PC-9 (cell line): ENCODE data around the gene METAP2. TPM values are rescaled to one million over a fixed set of nuclear protein-coding genes. Genes with fewer than 3 reads are reported as not detected.
"Not testable (repeated sequence)": the region's sequence is repeated elsewhere in the genome, so short reads cannot be mapped to it uniquely, and the experiment has no call there.

Source experiments
- BruUV-seq: library from RNA; stranded (reverse); fragments of 400-500 nt; replicated peaks from 2 replicates; lab custom pipeline; 2021; lab: Mats Ljungman, UMichigan
- CTCF ChIA-PET: fragments of 300-600 bp; sonication (Branson Sonifier 250); formaldehyde crosslinking; loops from one replicate; lab custom pipeline; 2022; ENCODE audit warnings: antibody characterized with exemption; lab: Charles Lee
- POLR2A ChIA-PET: fragments of 300-600 bp; sonication (Branson Sonifier 250); formaldehyde crosslinking; loops from one replicate; lab custom pipeline; 2022; ENCODE audit warnings: antibody characterized with exemption; ENCODE audit not compliant: unreplicated experiment; lab: Charles Lee
- DNase-seq, 2 experiments: peaks; one replicate each; pipeline versions ENCODE4 v3.0.0 to v3.0.0-alpha.2; 2015 to 2022; ENCODE audit warnings: mixed read lengths in 1 of 2
- H2AFZ ChIP-seq: fragments of 200-600 bp; sonication (generic); 2 replicates; pipeline ENCODE4 v1.8.1; 2017; ENCODE audit warnings: antibody characterized with exemption
- H3F3A ChIP-seq: fragments of 200-600 bp; sonication (generic); 2 replicates; pipeline ENCODE4 v1.8.1; 2017; ENCODE audit warnings: antibody characterized with exemption, mild to moderate bottlenecking, low read depth; ENCODE audit not compliant: insufficient read depth
- H3K27ac ChIP-seq: fragments of 200-600 bp; sonication (generic); 2 replicates; pipeline ENCODE4 v1.6.1; 2016; ENCODE audit warnings: mixed run types
- H3K27me3 ChIP-seq: fragments of 200-600 bp; sonication (generic); 2 replicates; pipeline ENCODE4 v1.6.1; 2016; ENCODE audit warnings: low read depth, mixed run types; ENCODE audit not compliant: insufficient read depth
- H3K36me3 ChIP-seq: fragments of 200-600 bp; sonication (generic); 2 replicates; pipeline ENCODE4 v1.6.1; 2016; ENCODE audit warnings: low read depth, mixed run types
- H3K4me1 ChIP-seq: fragments of 200-600 bp; sonication (generic); replicated peaks from 2 replicates; pipeline ENCODE4 v1.6.1; 2016; ENCODE audit warnings: mixed run types; ENCODE audit not compliant: insufficient read depth
- H3K4me2 ChIP-seq: fragments of 200-600 bp; sonication (generic); 2 replicates; pipeline ENCODE4 v1.6.1; 2017; ENCODE audit warnings: mixed run types
- H3K4me3 ChIP-seq: fragments of 200-600 bp; sonication (generic); 2 replicates; pipeline ENCODE4 v1.6.1; 2016; ENCODE audit warnings: mixed run types
- H3K79me2 ChIP-seq: fragments of 200-600 bp; sonication (generic); 2 replicates; pipeline ENCODE4 v1.6.1; 2017; ENCODE audit warnings: low read depth, mixed run types
- H3K9me2 ChIP-seq: fragments of 200-600 bp; sonication (generic); 2 replicates; pipeline ENCODE4 v1.8.1; 2017; ENCODE audit warnings: mild to moderate bottlenecking; ENCODE audit not compliant: insufficient read depth
- H3K9me3 ChIP-seq: fragments of 200-600 bp; sonication (generic); 2 replicates; pipeline ENCODE4 v1.8.1; 2016; ENCODE audit warnings: low read depth; ENCODE audit not compliant: insufficient read depth
- H4K20me1 ChIP-seq: fragments of 200-600 bp; sonication (generic); 2 replicates; pipeline ENCODE4 v1.8.1; 2017; ENCODE audit not compliant: insufficient read depth
- EZH2 ChIP-seq: fragments of 200-600 bp; sonication (generic); IDR thresholded peaks from 2 replicates; pipeline ENCODE4 v1.8.0; 2017; ENCODE audit warnings: antibody characterized with exemption, low read depth
- intact Hi-C: fragments of 100-400 bp; cut with micrococcal nuclease; formaldehyde crosslinking; loops from one replicate; pipeline ENCODE4 v1.10.0; 2022; ENCODE audit not compliant: unreplicated experiment
- total RNA-seq: library from RNA; stranded (reverse); gene quantifications from 2 replicates; pipeline ENCODE4 v1.2.3, GENCODE V29; 2021
- TF ChIP-seq, protein P1 (sequence below): fragments of 200-600 bp; sonication (generic); conservative IDR thresholded peaks from 2 replicates; pipeline ENCODE4 v1.6.1; 2017; ENCODE audit warnings: mixed run types, antibody characterized with exemption, mild to moderate bottlenecking, moderate library complexity

The METAP2 gene
- total RNA-seq, 1 experiment from 2014 or later = 93.8 TPM

DNA sequence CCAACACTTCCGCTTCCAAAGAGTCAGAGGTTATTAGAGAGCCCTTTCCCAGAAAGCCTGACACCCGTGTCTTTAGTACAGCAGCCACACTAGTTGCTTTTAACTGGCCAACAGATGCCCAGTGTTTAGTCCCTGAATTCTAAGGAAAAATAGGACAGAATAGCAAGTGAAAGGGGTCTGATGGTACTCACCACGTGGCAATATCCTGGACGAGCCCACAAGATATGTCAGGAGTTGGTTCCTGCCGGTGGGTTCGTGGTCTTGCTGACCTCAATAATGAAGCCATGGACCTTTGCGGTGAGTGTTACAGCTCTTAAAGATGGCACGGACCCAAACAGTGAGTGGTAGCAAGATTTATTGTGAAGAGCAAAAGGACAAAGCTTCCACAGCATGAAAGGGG lies 16.3 kb upstream of the METAP2 start:
- H3K9me3 ChIP-seq, H3K79me2 ChIP-seq, H3K27me3 ChIP-seq, CTCF ChIA-PET, DNase-seq, intact Hi-C loops, H3K36me3 ChIP-seq, H3K4me3 ChIP-seq, H3K27ac ChIP-seq, POLR2A ChIA-PET, H4K20me1 ChIP-seq, H3K4me2 ChIP-seq, BruUV-seq, H2AFZ ChIP-seq, H3K9me2 ChIP-seq: not testable (repeated sequence)
- H3F3A ChIP-seq = peaks cover 12% of the 10 kb centered on the region; the same call in 1 of the 2 replicates
- H3K4me1 ChIP-seq = peaks cover 37% of the 10 kb centered on the region

GRCh38 chr12:95458761-95459160 lies 15.2 kb upstream of the METAP2 start:
- Histone ChIP-seq H3K9me2 (no peaks in the 10 kb centered on the region), H3K27me3 (no peaks in the 10 kb centered on the region), H2AFZ (no peak overlapping the region), H3K4me3 (no peak overlapping the region), H3K9me3 (peaks cover 8% of the 10 kb centered on the region; the same call in 1 of the 2 replicates), H4K20me1 (no peaks in the 10 kb centered on the region), H3K27ac (no peak overlapping the region), H3K79me2 (no peaks in the 10 kb centered on the region), H3F3A (peaks cover 12% of the 10 kb centered on the region; the same call in 1 of the 2 replicates), H3K36me3 (no peaks in the 10 kb centered on the region), H3K4me1 (peaks cover 34% of the 10 kb centered on the region), H3K4me2 (no peak overlapping the region)
- ChIA-PET POLR2A (no interaction called here), CTCF (no interaction called here)
- BruUV-seq = no TSS peak
- no peak for TF ChIP-seq EZH2
- TF ChIP-seq, protein P1, sequence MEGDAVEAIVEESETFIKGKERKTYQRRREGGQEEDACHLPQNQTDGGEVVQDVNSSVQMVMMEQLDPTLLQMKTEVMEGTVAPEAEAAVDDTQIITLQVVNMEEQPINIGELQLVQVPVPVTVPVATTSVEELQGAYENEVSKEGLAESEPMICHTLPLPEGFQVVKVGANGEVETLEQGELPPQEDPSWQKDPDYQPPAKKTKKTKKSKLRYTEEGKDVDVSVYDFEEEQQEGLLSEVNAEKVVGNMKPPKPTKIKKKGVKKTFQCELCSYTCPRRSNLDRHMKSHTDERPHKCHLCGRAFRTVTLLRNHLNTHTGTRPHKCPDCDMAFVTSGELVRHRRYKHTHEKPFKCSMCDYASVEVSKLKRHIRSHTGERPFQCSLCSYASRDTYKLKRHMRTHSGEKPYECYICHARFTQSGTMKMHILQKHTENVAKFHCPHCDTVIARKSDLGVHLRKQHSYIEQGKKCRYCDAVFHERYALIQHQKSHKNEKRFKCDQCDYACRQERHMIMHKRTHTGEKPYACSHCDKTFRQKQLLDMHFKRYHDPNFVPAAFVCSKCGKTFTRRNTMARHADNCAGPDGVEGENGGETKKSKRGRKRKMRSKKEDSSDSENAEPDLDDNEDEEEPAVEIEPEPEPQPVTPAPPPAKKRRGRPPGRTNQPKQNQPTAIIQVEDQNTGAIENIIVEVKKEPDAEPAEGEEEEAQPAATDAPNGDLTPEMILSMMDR = no peak
- no peak for DNase-seq
- intact Hi-C loops = no loop called here

DNA sequence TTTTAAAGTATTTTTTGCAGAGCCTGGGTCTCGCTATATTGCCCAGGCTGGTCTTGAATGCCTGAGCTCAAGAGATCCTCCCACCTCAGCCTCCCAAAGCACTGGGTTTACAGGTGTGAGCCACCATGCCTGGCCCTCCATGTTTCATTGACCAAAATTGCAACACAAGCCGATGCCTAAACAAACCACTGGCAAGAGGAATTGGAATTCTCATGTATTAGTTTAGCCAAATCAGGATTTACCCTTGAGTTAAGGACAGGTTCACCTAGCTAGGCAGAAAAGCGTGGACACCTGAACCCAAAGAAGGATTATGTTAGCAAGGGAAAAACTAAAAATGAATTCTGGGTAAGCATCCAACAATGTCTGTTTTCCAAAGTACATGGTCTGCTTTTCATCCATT lies 14.6 kb upstream of the METAP2 start:
- no peaks in the 10 kb centered on the region for H3K36me3 ChIP-seq
- intact Hi-C loops = no loop called here
- H3K4me1 ChIP-seq = peaks cover 29% of the 10 kb centered on the region
- H3K4me2 ChIP-seq = no peak overlapping the region
- H3F3A ChIP-seq = peaks cover 9% of the 10 kb centered on the region; the same call in 1 of the 2 replicates
- H3K79me2 ChIP-seq = no peaks in the 10 kb centered on the region
- no peaks in the 10 kb centered on the region for H4K20me1 ChIP-seq
- H3K9me2 ChIP-seq = no peaks in the 10 kb centered on the region
- TF ChIP-seq, protein P1 = no peak
- TF ChIP-seq EZH2 = no peak
- H3K9me3 ChIP-seq = peaks cover 8% of the 10 kb centered on the region; the same call in 1 of the 2 replicates
- H2AFZ ChIP-seq = no peak overlapping the region
- CTCF ChIA-PET = no interaction called here
- no peak overlapping the region for H3K4me3 ChIP-seq
- no TSS peak for BruUV-seq
- H3K27ac ChIP-seq = no peak overlapping the region
- H3K27me3 ChIP-seq = no peaks in the 10 kb centered on the region
- POLR2A ChIA-PET = no interaction called here
- DNase-seq = no peak

- BruUV-seq = no TSS peak
- Histone ChIP-seq H3K36me3 (no peaks in the 10 kb centered on the region), H3K9me2 (no peaks in the 10 kb centered on the region), H3K27ac (no peak overlapping the region), H3K4me2 (no peak overlapping the region), H3K9me3 (peaks cover 8% of the 10 kb centered on the region; the same call in 1 of the 2 replicates), H3K79me2 (no peaks in the 10 kb centered on the region), H4K20me1 (no peaks in the 10 kb centered on the region), H3F3A (peaks cover 2% of the 10 kb centered on the region; the same call in 1 of the 2 replicates), H2AFZ (no peak overlapping the region), H3K4me1 (peaks cover 21% of the 10 kb centered on the region), H3K27me3 (no peaks in the 10 kb centered on the region), H3K4me3 (no peak overlapping the region)
- CTCF ChIA-PET = no interaction called here
- DNase-seq = no peak
- POLR2A ChIA-PET = no interaction called here
- TF ChIP-seq, protein P1 = no peak
- intact Hi-C loops = no loop called here
Observed at GRCh38 chr12:95460105-95460504, 13.8 kb upstream of the METAP2 start.
